G401.6 (cell line): ENCODE measurements around the gene SCUBE1.

ENCODE experiments used
- FAIRE-seq: peaks from 2 replicates; lab custom pipeline; 2012; peaks lifted over from hg19 to GRCh38; lab: Jason Lieb, UNC

The SCUBE1 gene

GRCh38 chr22:43172191-43172590 is 171.0 kb downstream of the SCUBE1 start:
- FAIRE-seq = no peak

- FAIRE-seq = no peak
These were observed 171.6 kb downstream of the SCUBE1 start for GRCh38 chr22:43171607-43172006.

GRCh38 chr22:43171019-43171491 is 172.1 kb downstream of the SCUBE1 start:
- FAIRE-seq = no peak

- FAIRE-seq = no peak
These were observed 173.1 kb downstream of the SCUBE1 start for GRCh38 chr22:43170131-43170480.

- FAIRE-seq = no peak
These were observed 173.7 kb downstream of the SCUBE1 start for GRCh38 chr22:43169310-43170130.

GRCh38 chr22:43168471-43169309 is 174.5 kb downstream of the SCUBE1 start:
- FAIRE-seq = no peak

- FAIRE-seq = no peak
These were observed 176.1 kb downstream of the SCUBE1 start for GRCh38 chr22:43167001-43167589.

- FAIRE-seq = no peak
These were observed 176.8 kb downstream of the SCUBE1 start for GRCh38 chr22:43166132-43166930.

- FAIRE-seq = no peak
These were observed 178.5 kb downstream of the SCUBE1 start for GRCh38 chr22:43164636-43165035.

GRCh38 chr22:43163241-43163795 is 179.9 kb downstream of the SCUBE1 start:
- no peak for FAIRE-seq

- FAIRE-seq = no peak
These were observed 180.6 kb downstream of the SCUBE1 start for GRCh38 chr22:43162412-43163150.

- FAIRE-seq = no peak
These were observed 182.6 kb downstream of the SCUBE1 start for GRCh38 chr22:43160497-43161126.

GRCh38 chr22:43159484-43160178 is 183.5 kb downstream of the SCUBE1 start:
- no peak for FAIRE-seq

- FAIRE-seq = no peak
These were observed 184.2 kb downstream of the SCUBE1 start for GRCh38 chr22:43158778-43159483.

GRCh38 chr22:43157874-43158546 is 185.2 kb downstream of the SCUBE1 start:
- FAIRE-seq = no peak

- FAIRE-seq = no peak
These were observed 186.8 kb downstream of the SCUBE1 start for GRCh38 chr22:43156413-43156812.

- no peak for FAIRE-seq
These were observed 187.4 kb downstream of the SCUBE1 start for GRCh38 chr22:43155789-43156188.

- no peak for FAIRE-seq
These were observed 188.2 kb downstream of the SCUBE1 start for GRCh38 chr22:43154887-43155536.
